Colonic mucosa (tissue), 4 donors: ENCODE results near the gene EFCAB6. TPM values are rescaled to one million over a fixed set of nuclear protein-coding genes. Genes with fewer than 3 reads are reported as not detected.

Source experiments
- DNase-seq: peaks from one replicate; pipeline ENCODE4 v3.0.0-alpha.2; 2020
- H3K27ac ChIP-seq: fragments of 200-600 bp; one replicate; pipeline ENCODE4 v1.8.0; 2021
- H3K27me3 ChIP-seq: fragments of 200-600 bp; one replicate; pipeline ENCODE4 v1.8.0; 2021
- H3K36me3 ChIP-seq: fragments of 200-600 bp; one replicate; pipeline ENCODE4 v1.8.0; 2021
- H3K4me1 ChIP-seq: fragments of 200-600 bp; one replicate; pipeline ENCODE4 v1.8.0; 2021; ENCODE audit warnings: mild to moderate bottlenecking
- H3K4me3 ChIP-seq: fragments of 200-600 bp; one replicate; pipeline ENCODE4 v1.8.0; 2021
- H3K9ac ChIP-seq, 2 donors: one replicate each; pipeline ENCODE4 v1.7.0; 2013; ENCODE audit warnings: control low read depth in 2 of 2, low read depth in 2 of 2, low read length in 2 of 2
- H3K9me3 ChIP-seq: fragments of 200-600 bp; one replicate; pipeline ENCODE4 v1.8.0; 2021
- CTCF ChIP-seq: fragments of 200-600 bp; IDR thresholded peaks from one replicate; pipeline ENCODE4 v1.8.0; 2022; ENCODE audit warnings: antibody characterized with exemption, mild to moderate bottlenecking
- intact Hi-C: fragments of 100-400 bp; cut with DNase I; formaldehyde crosslinking; loops from one replicate; pipeline ENCODE4 v1.14.1; 2022
- total RNA-seq, 2 donors: library from RNA; stranded (reverse); fragmentation: NEBNext Ultra II Directional in 1 of 2; extraction: Animal tissue kit (Norgen Biotek cat#: 25700) in 1 of 2; gene quantifications; one replicate each; pipeline ENCODE4 v1.2.1, GENCODE V29; 2021
- donor health status: healthy.
- donor health status: DM: no; HTN: no; CAD: no.
- donor health status: DM: no; HTN: no; CAD: no.

Gene EFCAB6
- total RNA-seq, 2 donors from 2014 or later: 0.35 to 0.80 TPM

DNA sequence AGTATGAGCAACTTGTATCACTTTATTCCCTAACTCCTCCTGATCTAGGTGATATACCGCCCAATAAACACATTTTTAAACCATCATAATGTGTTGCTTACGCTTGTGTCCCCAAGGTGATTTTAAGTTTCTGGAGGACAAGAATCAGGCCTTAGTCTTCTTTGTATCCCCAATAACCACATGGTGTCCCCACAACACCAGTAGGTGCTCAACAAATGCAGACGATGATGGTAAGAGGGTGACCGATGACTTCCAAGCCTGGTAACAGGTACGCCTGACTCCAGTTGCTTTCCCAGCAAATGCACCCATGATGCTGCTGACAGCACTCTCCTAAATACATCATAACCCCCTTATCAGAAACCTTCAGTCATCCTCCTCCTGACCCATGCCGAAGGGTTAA, 64.2 kb downstream of the EFCAB6 start:
- Histone ChIP-seq H3K9me3 (no peaks in the 10 kb centered on the region), H3K27ac (no peak overlapping the region), H3K4me3 (no peak overlapping the region), H3K4me1 (no peaks in the 10 kb centered on the region), H3K36me3 (no peaks in the 10 kb centered on the region), H3K9ac (no peak overlapping the region), H3K27me3 (no peaks in the 10 kb centered on the region)
- intact Hi-C loops: no loop called here
- DNase-seq: no peak
- TF ChIP-seq CTCF: no peak

DNA sequence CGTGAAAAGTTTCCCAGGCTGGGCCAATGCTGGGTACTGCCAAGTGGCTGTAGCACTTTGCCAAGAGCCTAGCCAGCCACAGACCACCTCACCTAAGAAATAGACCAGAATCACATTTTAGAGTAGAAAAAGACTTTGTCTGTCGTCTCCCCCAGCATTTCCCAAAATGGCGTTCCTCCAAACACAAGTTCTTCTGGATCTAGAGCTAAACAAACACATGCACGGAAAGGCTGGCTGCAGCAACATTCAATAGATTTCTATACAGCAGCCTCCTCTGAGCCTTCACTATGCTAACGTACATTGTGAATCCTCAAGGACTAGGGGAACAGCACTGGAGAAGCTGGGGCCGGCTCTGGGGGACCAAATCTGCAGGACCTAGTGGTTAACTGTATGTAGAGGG, 65.0 kb downstream of the EFCAB6 start:
- H3K27ac ChIP-seq: no peak overlapping the region
- no peak overlapping the region for H3K4me3 ChIP-seq
- H3K9me3 ChIP-seq: no peaks in the 10 kb centered on the region
- intact Hi-C loops: no loop called here
- no peak overlapping the region for H3K9ac ChIP-seq
- H3K27me3 ChIP-seq: no peaks in the 10 kb centered on the region
- no peaks in the 10 kb centered on the region for H3K4me1 ChIP-seq
- TF ChIP-seq CTCF: no peak
- DNase-seq: no peak
- H3K36me3 ChIP-seq: no peaks in the 10 kb centered on the region

GRCh38 chr22:43745783-43746356, 66.2 kb downstream of the EFCAB6 start:
- H3K36me3 ChIP-seq: no peaks in the 10 kb centered on the region
- no peaks in the 10 kb centered on the region for H3K9me3 ChIP-seq
- H3K4me3 ChIP-seq: no peak overlapping the region
- TF ChIP-seq CTCF: no peak
- no peaks in the 10 kb centered on the region for H3K4me1 ChIP-seq
- H3K9ac ChIP-seq: no peak overlapping the region
- no peak overlapping the region for H3K27ac ChIP-seq
- no peaks in the 10 kb centered on the region for H3K27me3 ChIP-seq
- intact Hi-C loops: no loop called here
- DNase-seq: no peak

- no peak overlapping the region for H3K9ac ChIP-seq
- no peak for TF ChIP-seq CTCF
- no peaks in the 10 kb centered on the region for H3K9me3 ChIP-seq
- no peak for DNase-seq
- no peaks in the 10 kb centered on the region for H3K36me3 ChIP-seq
- H3K27me3 ChIP-seq: no peaks in the 10 kb centered on the region
- no peaks in the 10 kb centered on the region for H3K4me1 ChIP-seq
- H3K4me3 ChIP-seq: no peak overlapping the region
- intact Hi-C loops: no loop called here
- no peak overlapping the region for H3K27ac ChIP-seq
These were observed 66.7 kb downstream of the EFCAB6 start for GRCh38 chr22:43745411-43745770.

DNA sequence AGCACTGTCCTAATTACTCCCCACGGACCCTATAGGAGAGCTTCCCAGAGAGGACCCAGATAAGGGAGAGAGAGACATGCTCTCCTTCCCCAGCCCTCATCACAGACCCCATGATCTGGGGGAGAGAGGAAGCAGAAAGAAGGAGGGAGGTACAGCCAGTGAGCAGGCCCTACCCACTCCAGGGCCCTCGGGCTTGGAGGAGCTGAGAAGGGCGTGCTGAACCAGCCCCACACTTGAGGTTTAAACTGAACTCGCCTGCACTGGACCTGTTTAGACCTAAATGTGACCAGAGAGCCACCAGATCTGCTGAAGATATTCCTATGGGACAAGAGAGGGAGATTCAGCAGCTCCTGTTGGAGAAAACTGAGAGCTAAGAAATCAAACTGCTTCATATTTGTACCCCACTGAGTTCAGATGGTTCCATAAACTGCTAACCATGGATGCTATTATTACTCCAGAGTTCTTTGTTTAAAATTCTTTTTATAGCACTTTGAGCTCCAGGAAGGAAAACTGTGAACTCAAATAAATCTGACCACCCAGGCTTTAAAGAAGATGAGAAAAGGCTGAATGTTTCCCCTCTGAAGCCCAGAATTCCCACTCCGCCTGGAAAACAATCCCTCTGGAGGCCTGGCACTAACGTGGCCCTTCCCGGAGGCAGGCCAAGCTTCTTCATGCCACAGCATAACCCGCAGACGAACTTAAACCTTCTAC, 67.2 kb downstream of the EFCAB6 start:
- DNase-seq: no peak
- no peak overlapping the region for H3K9ac ChIP-seq
- H3K36me3 ChIP-seq: no peaks in the 10 kb centered on the region
- intact Hi-C loops: no loop called here
- H3K4me1 ChIP-seq: no peaks in the 10 kb centered on the region
- no peaks in the 10 kb centered on the region for H3K27me3 ChIP-seq
- H3K4me3 ChIP-seq: no peak overlapping the region
- H3K9me3 ChIP-seq: no peaks in the 10 kb centered on the region
- no peak overlapping the region for H3K27ac ChIP-seq
- no peak for TF ChIP-seq CTCF
